Left colon (tissue), 2 donors: Measurements from ENCODE around the gene TBXA2R. TPM values are rescaled to one million over a fixed set of nuclear protein-coding genes. Genes with fewer than 3 reads are reported as not detected.
"Not testable (repeated sequence)": the region's sequence is repeated elsewhere in the genome, so short reads cannot be mapped to it uniquely, and the experiment has no call there.

ENCODE experiments used
- ATAC-seq: fragments of 200-7000 bp; cut with Tn5 transposase; one replicate; pipeline ENCODE4 v1.9.1; 2020; ENCODE audit warnings: mild to moderate bottlenecking, moderate library complexity
- DNase-seq, 2 donors: peaks; one replicate each; pipeline ENCODE4 v3.0.0-alpha.2; 2020
- intact Hi-C, 2 donors: fragments of 100-400 bp; cut with DNase I in 1 of 2; cut with micrococcal nuclease in 1 of 2; formaldehyde crosslinking; loops; one replicate each; pipeline versions ENCODE4 v1.11.2 to v1.14.0; 2022; cut with DNase I, micrococcal nuclease
- total RNA-seq, 2 donors: library from RNA; stranded (reverse); fragmentation: NEBNext Ultra II Directional; extraction: Animal tissue kit (Norgen Biotek cat#: 25700); gene quantifications; one replicate each; pipeline ENCODE4 v1.2.1, GENCODE V29; 2021
- donor health status: DM: no; HTN: no; CAD: no.
- donor health status: DM: yes; HTN: yes; CAD: no.

TBXA2R gene
- total RNA-seq, 2 donors from 2014 or later: 0.64 to 1.0 TPM

DNA sequence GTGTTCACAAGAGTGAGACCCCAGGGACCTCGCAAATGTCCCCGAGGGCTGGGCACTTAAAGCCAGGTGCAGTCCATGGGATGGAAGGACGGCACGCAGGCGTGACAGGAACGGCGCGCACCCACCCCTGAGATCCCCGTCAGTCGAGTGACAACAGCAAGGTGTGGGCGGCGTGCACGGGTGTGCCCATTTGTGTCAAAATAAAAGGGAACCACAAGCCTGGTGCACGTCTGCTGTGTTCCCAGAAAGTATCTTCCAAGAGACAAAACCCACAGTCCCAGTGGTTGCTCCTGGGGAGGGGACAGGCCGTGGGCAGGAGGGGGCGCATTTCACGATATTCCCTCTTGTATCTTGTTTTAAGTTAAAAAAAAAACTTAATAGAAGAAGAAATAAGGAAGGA is 35.6 kb upstream of the TBXA2R start:
- ATAC-seq (no peak), DNase-seq (no peak)
- intact Hi-C loops: no loop called here

GRCh38 chr19:3641515-3642269 is 35.0 kb upstream of the TBXA2R start:
- intact Hi-C loops: no loop called here
- DNase-seq: no peak
- ATAC-seq: no peak

GRCh38 chr19:3639479-3639878 is 32.8 kb upstream of the TBXA2R start:
- ATAC-seq (no peak), DNase-seq (no peak)
- intact Hi-C loops: no loop called here

- DNase-seq (no peak), ATAC-seq (no peak)
- intact Hi-C loops: no loop called here
Observed at GRCh38 chr19:3638208-3639193, 31.8 kb upstream of the TBXA2R start.

DNA sequence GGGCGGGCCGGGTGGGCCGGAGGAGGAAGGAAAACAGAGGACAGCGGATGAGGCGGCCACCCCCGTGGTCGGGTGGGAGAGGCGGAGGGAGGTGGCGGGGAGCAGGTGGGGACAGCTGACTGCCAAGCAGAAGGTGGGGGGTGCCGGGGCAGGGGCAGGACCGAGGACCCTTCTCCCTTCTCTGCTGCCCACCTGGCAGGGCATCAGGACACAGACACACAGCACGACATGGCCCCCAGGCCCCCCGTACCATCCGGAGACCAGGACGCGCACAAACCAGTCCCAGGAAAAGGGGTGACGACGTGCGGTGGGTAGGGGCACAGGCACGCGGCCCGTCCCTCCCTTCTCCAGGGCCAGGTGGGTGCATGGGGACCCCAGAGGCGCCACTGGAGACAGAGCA is 30.9 kb upstream of the TBXA2R start:
- intact Hi-C loops: no loop called here
- ATAC-seq (no peak), DNase-seq (no peak)

DNA sequence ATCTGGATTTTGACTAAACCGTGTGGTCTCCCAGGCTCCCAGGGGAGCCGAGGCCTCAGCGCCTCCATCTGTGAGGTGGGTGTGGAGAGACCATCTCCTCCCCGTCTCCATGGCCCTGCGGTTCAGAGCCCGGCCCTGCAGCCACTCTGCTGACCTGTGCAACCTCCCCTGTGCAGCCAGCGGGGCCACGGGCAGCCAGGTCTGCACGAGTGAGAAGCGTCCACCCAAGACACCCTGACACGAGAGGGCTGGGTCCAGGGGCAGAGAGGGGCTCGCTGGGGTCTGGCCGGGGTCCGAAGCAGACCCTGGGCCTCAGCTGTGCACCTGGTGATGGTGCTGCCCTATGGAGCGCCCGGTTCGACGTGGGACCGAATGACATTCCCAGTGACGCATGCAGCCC is 30.3 kb upstream of the TBXA2R start:
- no peak for DNase-seq
- intact Hi-C loops: no loop called here
- no peak for ATAC-seq

GRCh38 chr19:3636506-3636905 is 29.8 kb upstream of the TBXA2R start:
- DNase-seq (no peak), ATAC-seq (no peak)
- intact Hi-C loops: no loop called here

DNA sequence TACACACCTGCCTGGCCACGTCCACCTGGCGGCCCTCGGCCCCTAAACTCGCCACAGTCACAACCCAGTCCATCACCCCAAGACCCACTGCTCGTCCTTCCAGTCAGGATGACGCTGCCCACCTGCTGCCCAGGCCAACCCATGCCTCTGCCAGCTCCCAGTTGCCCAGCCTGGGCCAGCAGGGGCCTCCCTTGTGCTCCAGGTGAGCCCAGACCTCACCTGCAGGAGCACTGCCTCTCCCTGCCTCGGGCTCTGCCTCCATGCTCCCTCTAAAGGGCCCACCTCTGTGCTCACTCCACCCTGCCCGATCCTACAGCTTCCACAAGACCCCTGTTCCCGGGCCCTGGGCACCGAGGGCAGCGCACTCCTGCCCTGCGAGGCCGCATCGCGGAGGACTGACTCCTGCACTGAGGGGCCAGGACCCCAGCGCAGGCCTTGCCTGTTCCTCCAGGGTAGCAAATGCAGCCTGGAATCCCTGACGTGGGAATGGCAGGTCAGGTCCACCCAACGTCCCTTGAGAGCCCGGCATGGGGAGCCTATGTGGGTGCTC is 27.9 kb upstream of the TBXA2R start:
- DNase-seq: no peak
- no peak for ATAC-seq
- intact Hi-C loops: no loop called here

- ATAC-seq: no peak
- no peak for DNase-seq
- intact Hi-C loops: no loop called here
Observed at GRCh38 chr19:3633559-3633988, 26.9 kb upstream of the TBXA2R start.

DNA sequence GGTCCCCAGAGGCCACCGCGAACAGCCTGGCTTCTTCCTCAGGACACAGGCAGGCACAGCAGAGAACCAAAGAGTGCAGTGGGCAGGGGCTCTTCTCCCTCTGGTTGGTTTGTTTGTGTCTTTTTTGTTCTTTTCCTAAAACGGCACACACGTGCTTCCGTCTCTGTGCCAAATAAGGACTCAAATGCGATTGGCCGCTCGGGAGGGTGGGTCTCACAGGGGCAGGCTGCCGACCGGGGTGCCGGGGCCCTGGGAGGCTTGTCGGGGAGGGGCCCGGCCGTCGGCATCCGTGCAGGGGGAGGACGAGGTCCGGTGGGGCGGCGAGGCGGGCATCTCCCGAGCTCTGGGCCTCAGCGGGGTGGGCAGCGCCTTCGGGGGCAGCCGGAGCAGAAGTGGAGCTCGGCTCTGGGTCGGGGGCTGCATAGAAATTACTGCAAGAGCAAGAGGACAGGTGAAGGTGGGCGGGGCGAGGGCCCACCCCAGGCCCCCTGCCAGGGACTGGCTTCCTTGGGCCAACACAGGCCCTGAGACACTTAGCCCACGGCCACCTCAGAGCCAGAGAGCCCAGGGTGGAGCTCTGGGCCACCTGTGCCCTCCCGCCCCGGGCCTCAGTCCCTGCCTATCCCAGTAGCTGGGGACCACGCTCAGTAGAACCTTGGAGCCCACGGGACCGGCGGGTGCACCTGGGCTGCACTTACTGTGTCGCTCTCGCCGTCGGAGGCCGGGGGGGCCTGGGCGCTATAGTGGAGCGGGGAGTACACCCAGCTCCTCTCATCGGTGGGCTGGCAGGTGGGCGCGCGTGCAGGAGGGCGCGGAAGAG is 26.3 kb upstream of the TBXA2R start:
- DNase-seq: no peak
- ATAC-seq: no peak
- intact Hi-C loops: no loop called here

GRCh38 chr19:3632098-3632497 is 25.4 kb upstream of the TBXA2R start:
- intact Hi-C loops: no loop called here
- no peak for DNase-seq
- no peak for ATAC-seq

- no peak for ATAC-seq
- intact Hi-C loops: no loop called here
- no peak for DNase-seq
Observed at GRCh38 chr19:3631053-3631861, 24.6 kb upstream of the TBXA2R start.

- intact Hi-C loops, ATAC-seq, DNase-seq: not testable (repeated sequence)
Observed at GRCh38 chr19:3628766-3629165, 22.1 kb upstream of the TBXA2R start.

- DNase-seq (no peak), ATAC-seq (no peak)
- intact Hi-C loops: no loop called here
Observed at GRCh38 chr19:3627351-3627723, 20.7 kb upstream of the TBXA2R start.

DNA sequence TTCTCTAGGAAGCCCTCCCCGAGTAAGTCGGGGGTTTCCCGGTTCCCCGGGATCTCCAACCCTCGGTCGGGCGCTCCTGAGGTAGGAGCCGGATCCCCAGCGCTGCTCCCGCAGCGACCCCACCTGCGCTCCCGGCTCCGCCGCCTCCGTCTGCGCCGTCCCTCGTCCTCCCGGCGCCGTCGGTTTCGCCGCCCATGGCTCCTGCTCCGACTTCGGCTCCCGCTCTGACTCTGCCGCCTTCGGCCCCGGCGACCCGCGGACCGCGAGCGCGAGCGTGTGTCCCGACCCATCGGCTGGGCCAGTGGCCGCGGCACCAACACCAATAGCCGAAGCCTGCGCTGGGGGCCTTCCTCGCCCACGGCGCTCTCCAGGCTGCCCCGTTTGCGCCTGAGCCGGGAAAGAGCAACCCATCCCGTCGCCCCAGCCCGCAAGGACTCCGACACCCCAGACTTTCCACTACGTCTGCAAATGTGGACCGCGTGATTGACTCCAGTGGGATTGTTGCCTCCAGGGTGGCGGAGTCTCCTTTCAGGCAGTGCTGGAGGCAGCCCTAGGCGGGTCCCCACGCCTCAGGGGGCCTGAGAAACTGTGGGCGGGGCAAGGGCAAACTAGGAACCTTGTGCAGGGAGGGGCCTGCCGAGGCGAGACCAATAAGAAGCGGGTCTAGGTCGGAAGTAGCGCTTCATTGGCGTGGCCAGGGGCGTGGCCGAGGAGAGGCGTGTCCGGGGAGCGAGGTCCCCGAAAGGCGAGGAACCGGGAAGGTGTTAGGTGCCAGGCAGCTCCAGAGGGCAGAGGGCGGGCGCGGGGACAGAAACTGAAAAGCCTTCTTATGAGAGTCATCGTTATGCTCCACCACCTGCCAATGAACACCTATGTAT is 20.0 kb upstream of the TBXA2R start, which contains the start of gene CACTIN:
CACTIN (minus strand) TSS at position 318 of the 878 bp plus-strand sequence; CDS start at position 290, 28 bp downstream.
- peak; percentile 100 for DNase-seq
- peak; percentile 97 for ATAC-seq
- intact Hi-C loops: no loop called here

DNA sequence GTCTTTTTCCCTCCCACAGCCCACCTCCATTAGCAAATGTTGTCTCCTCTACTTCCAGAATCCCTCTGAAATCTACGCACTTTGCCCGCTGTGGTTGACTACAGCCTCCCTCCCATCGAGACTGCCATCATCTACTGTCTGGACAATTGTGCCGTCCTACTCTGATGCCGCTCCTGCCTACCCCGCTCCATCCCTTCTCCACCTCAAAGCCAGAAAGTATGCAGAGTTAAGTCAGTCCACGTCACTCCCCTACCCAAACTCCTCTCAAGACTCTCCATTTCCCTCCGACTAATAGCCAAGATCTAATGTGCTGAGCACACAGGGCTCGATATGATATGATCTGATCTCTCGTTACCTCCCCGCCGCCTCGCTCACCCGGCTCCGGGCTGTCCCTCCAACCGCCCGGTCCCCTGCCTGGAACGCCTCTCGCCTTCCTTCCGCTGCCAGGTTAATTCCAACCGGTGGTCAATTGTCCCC is 19.4 kb upstream of the TBXA2R start:
- ATAC-seq: peak; percentile 12
- intact Hi-C loops: no loop called here

DNA sequence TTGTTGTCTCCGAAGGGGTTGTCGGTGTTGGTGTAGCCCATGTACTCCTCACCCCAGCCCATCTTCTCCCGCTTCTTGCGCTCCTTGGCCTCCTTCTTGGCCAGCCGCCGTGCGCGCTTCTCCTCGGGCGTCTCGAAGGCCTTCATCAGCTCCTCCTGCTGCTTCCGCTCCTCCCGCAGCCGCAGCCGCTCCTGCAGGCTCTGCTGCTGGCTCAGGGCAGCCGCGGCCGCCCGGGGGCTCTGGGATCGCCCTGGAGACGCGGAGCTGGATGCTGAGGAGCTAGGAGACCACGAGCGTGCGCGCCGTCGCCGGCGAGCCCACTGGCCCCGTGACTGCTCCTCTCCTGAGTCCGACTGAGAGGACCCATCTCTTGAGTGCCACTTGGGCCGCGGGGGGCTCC is 17.0 kb upstream of the TBXA2R start:
- intact Hi-C loops: loop anchor here in 1 of 2 donors (5.0 kb wide), 1 partner anchor 76 kb away; no protein-coding TSS in a partner anchor
- no peak for ATAC-seq
- DNase-seq: no peak

More for the DNA sequence above, 19.4 kb upstream of the TBXA2R start:
- no peak for DNase-seq
